Measurements from ENCODE around the gene BRAF.

GRCh38 chr7:140714331-140715040 is 210.2 kb downstream of the BRAF start:
- TF ChIP-seq POLR2A (IDR thresholded peaks at IDR 0.05) (no peak), EP300 (IDR thresholded peaks at IDR 0.05) (no peak)

All from tibial nerve (tissue), 3 donors.